HCT116 (cell line): ENCODE measurements around the gene KLHL10. TPM values are rescaled to one million over a fixed set of nuclear protein-coding genes. Genes with fewer than 3 reads are reported as not detected.

Experiments used
- ATAC-seq: fragments of 200-7000 bp; cut with Tn5 transposase; 2 replicates; pipeline ENCODE4 v1.9.1; 2020; ENCODE audit warnings: mild to moderate bottlenecking, moderate library complexity
- BruUV-seq: library from RNA; stranded (reverse); fragments of 400-500 nt; replicated peaks from 2 replicates; lab custom pipeline; 2021; lab: Mats Ljungman, UMichigan
- CTCF ChIA-PET: fragments of 300-600 bp; sonication (Branson Sonifier 250); formaldehyde crosslinking; loops from one replicate; lab custom pipeline; 2021; ENCODE audit warnings: antibody characterized with exemption; lab: Charles Lee
- POLR2A ChIA-PET: fragments of 300-600, 350-600 bp; sonication (Branson Sonifier 250); formaldehyde crosslinking; loops from one replicate; lab custom pipeline; 2021; ENCODE audit warnings: antibody characterized with exemption; lab: Charles Lee
- RAD21 ChIA-PET, 2 experiments: fragments of 300-600 bp; sonication (Branson Sonifier 250); formaldehyde crosslinking; loops; one replicate each; lab custom pipeline; 2023; ENCODE audit warnings: low total read pairs in 2 of 2; ENCODE audit not compliant: uncharacterized antibody in 2 of 2, unreplicated experiment in 2 of 2, low non-redundant PET in 1 of 2; lab: Charles Lee
- DNase-seq: peaks from one replicate; pipeline ENCODE4 v3.0.0-alpha.2; 2010; ENCODE audit warnings: low read depth, low spot score
- H2AFZ ChIP-seq: fragments of 200-600 bp; shearing (Covaris generic), sonication (generic); 2 replicates; pipeline ENCODE4 v1.6.1; 2017; ENCODE audit warnings: low read depth, mixed run types, mixed read lengths, antibody characterized with exemption, low read length; ENCODE audit not compliant: poor library complexity, severe bottlenecking
- H3K27ac ChIP-seq: 2 replicates; pipeline ENCODE4 v1.5.1; 2012; ENCODE audit warnings: low read depth, low read length
- H3K27me3 ChIP-seq: fragments of 200-600 bp; sonication (generic); 2 replicates; pipeline ENCODE4 v1.6.1; 2016; ENCODE audit warnings: mixed run types, low read length, mixed read lengths; ENCODE audit not compliant: insufficient read depth
- H3K36me3 ChIP-seq, 2 experiments: fragments of 200-500 bp in 1 of 2; fragments of 200-600 bp in 1 of 2; sonication (Bioruptor generic) in 1 of 2; sonication (generic) in 1 of 2; 2 replicates each; pipeline versions ENCODE4 v1.5.1 to v1.6.1; 2014 to 2016; ENCODE audit warnings: low read length in 2 of 2, inconsistent platforms in 1 of 2, mixed read lengths in 1 of 2, mixed run types in 1 of 2; ENCODE audit not compliant: insufficient read depth in 2 of 2, control insufficient read depth in 1 of 2
- H3K4me1 ChIP-seq, 2 experiments: fragments of 200-600 bp in 1 of 2; sonication (generic) in 1 of 2; 2 replicates each; pipeline versions ENCODE4 v1.5.1 to v1.6.1; 2012 to 2017; ENCODE audit warnings: low read length in 2 of 2, inconsistent platforms in 1 of 2, mild to moderate bottlenecking in 1 of 2, mixed read lengths in 1 of 2, mixed run types in 1 of 2, moderate library complexity in 1 of 2; ENCODE audit not compliant: insufficient read depth in 2 of 2, control insufficient read depth in 1 of 2
- H3K4me2 ChIP-seq: fragments of 200-600 bp; sonication (generic); 2 replicates; pipeline ENCODE4 v1.6.1; 2017; ENCODE audit warnings: mixed run types, low read length, mixed read lengths
- H3K4me3 ChIP-seq, 2 experiments: fragments of 200-600 bp in 1 of 2; sonication (generic) in 1 of 2; replicated peaks in 1 of 2; 2 replicates each; pipeline ENCODE4 v1.5.1; 2011 to 2016; ENCODE audit warnings: low read length in 2 of 2, control low read depth in 1 of 2, low read depth in 1 of 2, mild to moderate bottlenecking in 1 of 2, mixed read lengths in 1 of 2, mixed run types in 1 of 2
- H3K79me2 ChIP-seq: fragments of 200-600 bp; sonication (generic); 2 replicates; pipeline ENCODE4 v1.6.1; 2017; ENCODE audit warnings: mild to moderate bottlenecking, mixed run types, low read length, moderate library complexity, mixed read lengths; ENCODE audit not compliant: insufficient read depth
- H3K9ac ChIP-seq: fragments of 200-600 bp; sonication (generic); 2 replicates; pipeline ENCODE4 v1.6.1; 2016; ENCODE audit warnings: low read length, mixed read lengths
- H3K9me2 ChIP-seq: fragments of 200-600 bp; sonication (generic), shearing (Covaris generic); 2 replicates; pipeline ENCODE4 v1.6.1; 2017; ENCODE audit warnings: mixed run types, mild to moderate bottlenecking, moderate library complexity; ENCODE audit not compliant: insufficient read depth
- H3K9me3 ChIP-seq, 2 experiments: fragments of 200-500 bp in 1 of 2; fragments of 200-600 bp in 1 of 2; sonication (Bioruptor generic) in 1 of 2; sonication (generic) in 1 of 2; 2 replicates each; pipeline ENCODE4 v1.6.1; 2014 to 2017; ENCODE audit warnings: low read length in 2 of 2, mixed read lengths in 2 of 2, inconsistent platforms in 1 of 2, low read depth in 1 of 2, mild to moderate bottlenecking in 1 of 2, mixed run types in 1 of 2, moderate library complexity in 1 of 2; ENCODE audit not compliant: control insufficient read depth in 1 of 2, insufficient read depth in 1 of 2
- H4K20me1 ChIP-seq: fragments of 200-600 bp; sonication (generic), shearing (Covaris generic); 2 replicates; pipeline ENCODE4 v1.6.1; 2017; ENCODE audit warnings: mixed run types, mild to moderate bottlenecking, moderate library complexity; ENCODE audit not compliant: insufficient read depth
- CEBPB ChIP-seq: IDR thresholded peaks from 2 replicates; pipeline ENCODE4 v1.6.1; 2012; ENCODE audit warnings: low read depth
- EGR1 ChIP-seq: IDR thresholded peaks from 2 replicates; pipeline ENCODE4 v1.6.1; 2012; ENCODE audit warnings: low read depth
- POLR2AphosphoS5 ChIP-seq: IDR thresholded peaks from 2 replicates; pipeline ENCODE4 v1.6.1; 2011; ENCODE audit warnings: mild to moderate bottlenecking, low read depth, low read length, moderate library complexity
- RAD21 ChIP-seq: IDR thresholded peaks from 2 replicates; pipeline ENCODE4 v1.6.1; 2012; ENCODE audit warnings: low read depth, mild to moderate bottlenecking
- SIN3A ChIP-seq: IDR thresholded peaks from 2 replicates; pipeline ENCODE4 v1.6.1; 2012; ENCODE audit warnings: low read depth
- SP1 ChIP-seq: IDR thresholded peaks from 2 replicates; pipeline ENCODE4 v1.6.1; 2012; ENCODE audit warnings: low read depth
- TCF7L2 ChIP-seq: IDR thresholded peaks from 2 replicates; pipeline ENCODE4 v1.7.0; 2011; ENCODE audit warnings: borderline replicate concordance, inconsistent platforms; ENCODE audit not compliant: insufficient read depth, insufficient read length; ENCODE audit errors: extremely low read depth
- intact Hi-C: fragments of 100-400 bp; cut with micrococcal nuclease; formaldehyde crosslinking; loops from 2 replicates; pipeline ENCODE4 v1.10.0; 2022
- total RNA-seq: library from RNA; stranded (reverse); gene quantifications from one replicate; pipeline ENCODE4 v1.2.1, GENCODE V29; 2021; ENCODE audit not compliant: unreplicated experiment
- TF ChIP-seq, protein P1 (sequence below): IDR thresholded peaks from 2 replicates; pipeline ENCODE4 v1.6.1; 2012
- TF ChIP-seq, protein P2 (sequence below): IDR thresholded peaks from 2 replicates; pipeline ENCODE4 v1.6.1; 2012

The KLHL10 gene
- total RNA-seq, 1 experiment from 2014 or later, result not detected

DNA sequence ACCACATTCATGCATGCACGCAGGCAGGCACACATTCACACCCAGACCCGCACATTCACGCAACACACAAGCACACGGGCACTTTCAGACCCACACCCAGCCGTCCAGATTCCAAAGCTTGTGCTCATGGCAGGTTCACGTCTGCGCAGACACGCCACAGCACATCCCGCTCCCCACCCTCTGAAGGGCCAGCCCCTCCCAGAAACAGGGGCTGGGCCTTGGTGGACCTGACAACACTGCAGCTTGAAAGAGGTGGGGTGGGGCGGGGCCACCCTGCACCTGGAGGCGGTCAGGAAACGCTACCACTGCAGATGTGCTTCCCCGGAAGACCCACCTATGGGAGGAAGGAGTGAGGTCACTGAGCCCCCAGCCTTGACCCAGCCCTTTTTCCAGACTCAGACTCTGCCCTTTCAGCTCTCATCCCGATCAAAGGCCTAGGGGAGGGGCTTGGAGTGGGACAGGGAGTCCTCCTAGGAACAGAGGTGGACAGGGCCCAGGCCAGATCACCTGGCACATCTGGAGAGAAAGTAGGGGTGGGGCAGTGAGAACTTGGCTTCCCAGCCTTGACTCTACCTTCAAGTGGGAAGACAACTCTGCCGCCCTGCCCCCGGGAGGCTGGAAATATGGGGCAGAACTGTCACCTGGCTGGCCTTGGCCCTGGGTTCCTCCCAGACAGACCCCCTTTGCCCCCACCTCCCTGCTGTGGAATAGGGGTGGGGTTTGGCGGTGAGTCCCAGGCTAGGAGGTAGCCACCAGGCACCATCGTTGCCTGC is 36.8 kb upstream of the KLHL10 start:
- peak overlapping the region; percentile 32 to 39 for H3K4me3 ChIP-seq
- DNase-seq, result peak; percentile 92
- intact Hi-C loops, result loop anchor here (1.0 to 2.0 kb wide), 3 partner anchors 14 to 62 kb away; partner anchors contain the start of gene JUP
- H3K79me2 ChIP-seq, result no peaks in the 10 kb centered on the region
- ChIA-PET POLR2A (interaction anchor here (0.6 to 5.5 kb wide), 16 partner anchors 8 to 112 kb away, joined by 3 to 77 read pairs (median 4); partner anchors contain the start of genes EIF1, JUP and P3H4), RAD21 (interaction anchor here (0.6 to 2.5 kb wide), 11 partner anchors 15 to 66 kb away, joined by 3 to 13 read pairs (median 3); partner anchors contain the start of gene JUP (in 2 of the 2)), CTCF (interaction anchor here (0.6 to 7.4 kb wide), 10 partner anchors 8 to 65 kb away, joined by 3 to 109 read pairs (median 5); partner anchors contain the start of genes JUP and P3H4)
- H3K27me3 ChIP-seq, result no peaks in the 10 kb centered on the region
- H2AFZ ChIP-seq, result no peak overlapping the region
- H3K4me2 ChIP-seq, result peak overlapping the region; percentile 73
- H3K36me3 ChIP-seq, result no peaks in the 10 kb centered on the region
- peaks cover 26 to 47% of the 10 kb centered on the region in 2 experiments for H3K4me1 ChIP-seq
- peak overlapping the region; percentile 82 for H3K27ac ChIP-seq
- H4K20me1 ChIP-seq, result no peaks in the 10 kb centered on the region
- no peaks in the 10 kb centered on the region for H3K9me3 ChIP-seq
- no peaks in the 10 kb centered on the region for H3K9me2 ChIP-seq
- peak overlapping the region; percentile 58 for H3K9ac ChIP-seq
- BruUV-seq, result TSS peak; percentile 60
- TF ChIP-seq EGR1 (no peak), CEBPB (no peak), RAD21 (peak; percentile 40), POLR2AphosphoS5 (peak; percentile 46), TCF7L2 (peak; percentile 55), SIN3A (peak; percentile 53; the same call in 1 of the 2 replicates), SP1 (peak; percentile 80; the same call in 1 of the 2 replicates)
- TF ChIP-seq, protein P1, sequence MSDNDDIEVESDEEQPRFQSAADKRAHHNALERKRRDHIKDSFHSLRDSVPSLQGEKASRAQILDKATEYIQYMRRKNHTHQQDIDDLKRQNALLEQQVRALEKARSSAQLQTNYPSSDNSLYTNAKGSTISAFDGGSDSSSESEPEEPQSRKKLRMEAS, result peak; percentile 83
- TF ChIP-seq, protein P2, sequence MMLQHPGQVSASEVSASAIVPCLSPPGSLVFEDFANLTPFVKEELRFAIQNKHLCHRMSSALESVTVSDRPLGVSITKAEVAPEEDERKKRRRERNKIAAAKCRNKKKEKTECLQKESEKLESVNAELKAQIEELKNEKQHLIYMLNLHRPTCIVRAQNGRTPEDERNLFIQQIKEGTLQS, result no peak
- TF ChIP-seq, all 23 proteins: peak for 6
- peak; percentile 88 for ATAC-seq
